Measurements from ENCODE around the gene VAPB. TPM values are rescaled to one million over a fixed set of nuclear protein-coding genes. Genes with fewer than 3 reads are reported as not detected.

Gene VAPB
- total RNA-seq, 2 donors from 2014 or later = 30.0 to 34.3 TPM

DNA sequence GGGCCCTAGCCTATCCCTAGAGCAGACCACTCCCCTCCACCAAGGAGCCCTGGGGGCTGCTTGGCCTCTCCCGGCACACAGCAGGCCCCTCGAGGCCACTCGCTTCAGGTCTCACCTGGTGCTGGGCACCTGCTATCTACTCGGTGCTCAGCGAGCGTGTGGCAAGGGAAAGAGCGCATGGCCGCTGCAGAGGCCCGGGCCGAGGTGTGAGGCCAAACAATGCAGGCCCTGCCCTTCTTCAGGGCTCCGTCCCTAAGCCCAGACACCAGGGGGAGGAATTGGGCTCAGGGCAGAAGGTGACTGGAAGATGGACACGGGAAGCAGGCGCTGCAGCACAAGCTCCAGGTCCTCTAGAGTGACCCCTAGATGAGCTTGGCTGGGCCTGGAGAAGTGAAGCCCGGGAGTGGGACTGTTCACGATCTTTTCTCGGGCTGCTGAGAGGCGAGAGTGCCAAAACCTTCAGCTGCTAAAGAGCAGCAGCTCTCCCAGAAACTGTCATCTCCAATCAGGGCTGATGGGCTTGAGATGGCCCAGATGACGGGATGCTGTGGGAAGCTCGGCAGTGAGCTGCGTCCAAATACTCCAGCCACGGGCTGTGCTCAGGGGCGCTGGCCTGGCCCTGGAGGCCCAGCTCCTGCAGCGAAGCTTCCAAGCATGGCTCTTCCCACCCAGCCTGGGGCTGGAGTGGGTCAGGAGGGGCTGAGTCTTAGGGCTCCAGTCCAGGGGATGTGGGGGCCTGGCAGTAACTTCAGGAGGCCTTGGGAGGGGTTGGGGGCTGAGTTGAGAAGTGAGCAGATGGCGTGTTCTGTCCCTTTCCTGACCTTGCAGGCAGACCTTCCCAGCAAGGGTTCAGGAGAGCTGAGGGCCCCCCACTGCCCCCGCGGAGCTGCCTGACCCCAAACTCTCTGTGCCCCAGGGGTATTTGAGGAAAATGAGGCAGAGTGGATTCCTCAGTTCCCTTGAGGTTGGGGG, 82.5 kb downstream of the VAPB start:
- Mint-ChIP-seq H3K9me3 (no peaks in the 10 kb centered on the region), H3K4me1 (ENCODE audit: low read depth in 2 of 2) (no peaks in the 10 kb centered on the region), H3K36me3 (no peaks in the 10 kb centered on the region), H3K27ac (no peak overlapping the region), H3K27me3 (peaks cover 0 to 3% of the 10 kb centered on the region in 2 donors), H3K4me3 (no peak overlapping the region)
- DNase-seq (ENCODE audit: low spot score) (no peak), ATAC-seq (no peak)

DNA sequence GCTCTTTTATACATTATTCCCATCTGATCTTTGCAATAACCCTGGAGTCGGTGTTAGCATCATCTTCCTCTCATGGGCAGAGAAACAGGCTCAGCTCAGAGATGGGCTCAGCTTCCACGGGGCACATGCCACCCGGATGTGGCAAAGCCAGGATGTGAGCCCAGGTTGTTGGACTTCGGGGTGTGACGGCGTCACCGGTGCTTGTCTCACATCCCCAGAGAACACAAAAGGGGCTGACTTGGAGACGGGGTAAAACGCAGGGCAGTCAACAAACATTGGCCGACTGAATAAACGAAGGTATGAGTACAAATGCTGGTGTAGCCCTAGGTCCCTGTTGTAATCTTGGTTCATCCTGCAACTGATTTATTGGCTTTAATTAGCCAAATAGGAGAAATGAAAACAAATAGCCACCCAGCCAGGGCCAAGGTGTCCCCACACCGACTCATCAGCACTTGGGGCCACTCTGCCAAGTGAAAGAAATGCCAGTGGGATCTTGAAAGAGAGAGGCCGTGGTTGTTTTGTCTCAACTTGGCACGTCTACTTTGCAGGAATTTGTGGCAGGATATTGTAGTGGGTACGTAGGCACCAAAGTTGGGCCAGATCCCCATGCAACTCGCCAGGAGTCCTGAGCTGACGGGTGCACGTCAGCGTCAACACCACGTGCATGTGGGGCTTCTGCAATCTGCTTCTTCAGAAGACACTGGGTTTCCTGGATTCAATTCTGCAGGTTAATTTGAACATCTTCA, 83.4 kb downstream of the VAPB start:
- no peaks in the 10 kb centered on the region for H3K36me3 Mint-ChIP-seq
- H3K4me1 Mint-ChIP-seq (ENCODE audit: low read depth in 2 of 2) = no peaks in the 10 kb centered on the region
- no peaks in the 10 kb centered on the region for H3K9me3 Mint-ChIP-seq
- peaks cover 0 to 2% of the 10 kb centered on the region in 2 donors for H3K27me3 Mint-ChIP-seq
- no peak for ATAC-seq
- no peak overlapping the region for H3K27ac Mint-ChIP-seq
- H3K4me3 Mint-ChIP-seq = no peak overlapping the region
- no peak for DNase-seq (ENCODE audit: low spot score)

DNA sequence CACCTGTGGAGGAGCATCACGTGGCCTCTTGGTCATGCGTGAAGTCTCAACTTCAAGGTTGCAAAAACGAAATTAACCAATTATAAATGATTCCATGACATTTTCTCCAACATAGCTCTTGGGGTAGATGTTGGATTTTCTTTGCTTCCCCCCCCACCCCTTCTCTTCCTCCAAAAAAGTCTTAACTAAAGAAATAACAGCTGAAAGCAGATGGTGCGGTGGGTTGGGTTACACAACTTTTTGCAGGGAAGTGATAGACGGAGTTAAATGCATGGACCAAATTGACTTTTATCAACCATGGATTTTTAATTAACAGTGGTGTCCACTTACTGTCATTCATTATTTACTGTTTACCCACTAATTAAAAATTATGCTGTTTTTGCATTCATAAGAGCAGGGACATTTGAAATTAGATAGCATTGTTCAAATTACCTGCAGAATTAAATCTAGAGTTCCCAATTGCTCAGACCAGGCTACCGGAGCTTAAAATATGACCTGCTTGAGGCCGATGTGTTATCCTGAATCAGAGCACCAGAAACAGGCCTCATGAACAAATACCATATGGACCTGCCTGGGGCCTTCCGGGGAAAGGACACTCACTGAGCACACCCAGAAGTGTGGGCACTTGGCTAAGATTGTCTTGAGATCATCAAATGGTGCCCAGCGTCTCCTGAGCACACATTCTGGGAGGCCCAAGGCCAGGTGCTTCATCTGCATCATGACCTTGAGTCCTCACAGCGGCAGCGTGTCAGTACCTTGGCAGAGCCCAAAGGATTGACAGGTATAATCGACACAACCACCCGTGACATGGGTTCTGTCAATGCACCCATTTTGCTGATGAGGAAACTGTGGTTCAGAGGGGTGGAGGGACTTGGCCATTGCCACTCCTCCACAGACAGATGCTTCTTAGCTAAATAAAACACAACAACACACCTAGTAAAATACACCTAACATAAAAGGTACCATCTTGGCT, 84.7 kb downstream of the VAPB start:
- Mint-ChIP-seq H3K4me3 (no peak overlapping the region), H3K4me1 (ENCODE audit: low read depth in 2 of 2) (no peaks in the 10 kb centered on the region), H3K9me3 (no peaks in the 10 kb centered on the region), H3K27me3 (peaks cover 0 to 2% of the 10 kb centered on the region in 2 donors), H3K36me3 (no peaks in the 10 kb centered on the region), H3K27ac (no peak overlapping the region)
- DNase-seq (ENCODE audit: low spot score) = no peak
- no peak for ATAC-seq

DNA sequence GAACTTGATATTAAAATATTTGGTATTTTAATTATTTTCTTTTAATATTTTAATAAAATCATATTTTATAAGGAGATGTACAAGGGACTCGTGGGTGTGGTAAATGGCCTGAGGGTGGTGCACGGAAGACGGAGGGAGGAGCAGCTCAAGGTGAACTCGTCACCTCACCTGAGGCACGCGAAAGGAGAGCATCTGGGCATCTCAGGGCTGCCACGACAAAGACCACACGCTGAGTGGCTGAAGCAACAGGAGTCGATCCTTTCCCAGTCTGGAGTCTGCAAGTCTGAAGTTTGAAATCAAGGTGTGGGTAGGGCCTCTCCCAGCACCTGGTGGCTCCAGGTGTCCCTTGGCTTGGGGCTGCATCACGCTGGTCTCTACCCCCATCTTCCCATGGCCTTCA, 86.4 kb downstream of the VAPB start:
- ATAC-seq (no peak), DNase-seq (ENCODE audit: low spot score) (no peak)
- Mint-ChIP-seq H3K36me3 (no peaks in the 10 kb centered on the region), H3K4me3 (no peak overlapping the region), H3K27me3 (no peaks in the 10 kb centered on the region), H3K4me1 (ENCODE audit: low read depth in 2 of 2) (no peaks in the 10 kb centered on the region), H3K27ac (no peak overlapping the region), H3K9me3 (no peaks in the 10 kb centered on the region)

DNA sequence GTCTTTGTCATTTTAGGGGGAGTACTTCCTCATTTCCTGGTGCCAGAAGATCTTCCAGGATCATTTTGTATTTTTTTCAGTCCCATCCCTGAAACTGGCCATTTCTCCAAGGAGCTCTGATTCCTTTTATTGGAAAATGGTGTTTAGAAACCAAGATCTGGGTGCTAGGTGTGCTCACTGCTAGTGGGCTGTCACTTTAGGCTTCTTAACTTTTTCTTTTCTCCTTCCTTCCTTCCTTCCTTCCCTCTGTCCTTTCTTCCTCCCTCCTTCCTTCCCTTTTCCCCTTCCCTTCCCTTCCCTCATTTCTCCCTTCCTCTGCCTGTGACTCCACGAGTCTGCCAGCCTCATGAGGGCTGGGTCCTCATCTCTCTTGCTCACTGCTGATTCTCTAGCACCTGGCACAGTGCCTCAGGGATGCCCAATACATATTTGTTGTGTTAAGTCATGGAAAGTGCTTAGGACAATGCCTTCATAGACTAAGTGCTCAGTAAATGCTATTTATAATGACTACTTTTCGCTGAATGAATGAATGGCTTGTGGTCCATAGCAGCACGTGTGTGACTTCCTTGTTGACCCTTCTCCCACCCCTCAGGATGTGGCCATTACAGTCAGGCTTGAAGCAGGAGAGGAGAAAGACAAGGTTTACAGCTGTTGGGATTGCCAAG, 89.2 kb downstream of the VAPB start:
- no peak overlapping the region for H3K27ac Mint-ChIP-seq

DNA sequence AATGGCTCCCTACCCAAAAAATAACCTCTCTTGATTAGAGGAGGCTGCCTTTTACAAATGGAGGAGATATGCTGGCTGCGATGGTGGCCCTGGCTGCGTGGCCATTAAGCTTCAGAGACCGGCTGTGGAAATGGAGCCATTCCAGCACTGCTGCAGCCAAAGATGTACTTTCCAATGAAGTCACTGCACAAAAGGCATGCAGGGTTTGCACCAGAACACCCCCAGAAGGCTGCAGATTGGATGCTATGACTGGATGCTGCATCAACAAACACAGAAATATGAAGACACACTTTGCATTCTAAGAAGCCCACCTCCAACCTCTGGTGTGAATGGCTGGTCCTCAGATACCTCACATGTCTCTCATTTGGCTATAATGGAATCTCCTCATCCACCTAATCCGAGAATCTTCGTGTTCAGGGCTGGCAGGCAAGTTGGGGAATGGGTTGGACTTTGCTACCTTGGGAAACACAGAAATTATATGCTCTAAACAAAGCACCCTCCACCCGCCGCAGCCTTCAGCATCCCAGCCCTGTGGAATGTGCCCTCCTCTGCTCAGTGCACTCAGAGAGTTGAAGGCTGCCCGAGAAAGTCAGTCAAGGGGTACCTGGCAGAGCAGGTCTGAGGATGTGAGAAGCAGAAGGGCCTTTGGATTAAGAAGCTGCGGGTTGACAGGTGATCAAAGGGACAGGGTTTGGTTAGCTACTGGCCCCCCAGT, 90.9 kb downstream of the VAPB start:
- H3K9me3 Mint-ChIP-seq = no peaks in the 10 kb centered on the region
- H3K27me3 Mint-ChIP-seq = peaks cover 0 to 8% of the 10 kb centered on the region in 2 donors
- H3K36me3 Mint-ChIP-seq = no peaks in the 10 kb centered on the region
- ATAC-seq (no peak), DNase-seq (ENCODE audit: low spot score) (no peak)
- H3K4me3 Mint-ChIP-seq = no peak overlapping the region
- H3K4me1 Mint-ChIP-seq (ENCODE audit: low read depth in 2 of 2) = peaks cover 0 to 2% of the 10 kb centered on the region in 2 donors
- H3K27ac Mint-ChIP-seq = no peak overlapping the region

More for the DNA sequence above, 89.2 kb downstream of the VAPB start:
- Mint-ChIP-seq H3K4me1 (ENCODE audit: low read depth in 2 of 2) (peaks cover 0 to 2% of the 10 kb centered on the region in 2 donors), H3K4me3 (no peak overlapping the region), H3K36me3 (no peaks in the 10 kb centered on the region), H3K27me3 (peaks cover 0 to 8% of the 10 kb centered on the region in 2 donors), H3K9me3 (no peaks in the 10 kb centered on the region)
- ATAC-seq = no peak
- no peak for DNase-seq (ENCODE audit: low spot score)

DNA sequence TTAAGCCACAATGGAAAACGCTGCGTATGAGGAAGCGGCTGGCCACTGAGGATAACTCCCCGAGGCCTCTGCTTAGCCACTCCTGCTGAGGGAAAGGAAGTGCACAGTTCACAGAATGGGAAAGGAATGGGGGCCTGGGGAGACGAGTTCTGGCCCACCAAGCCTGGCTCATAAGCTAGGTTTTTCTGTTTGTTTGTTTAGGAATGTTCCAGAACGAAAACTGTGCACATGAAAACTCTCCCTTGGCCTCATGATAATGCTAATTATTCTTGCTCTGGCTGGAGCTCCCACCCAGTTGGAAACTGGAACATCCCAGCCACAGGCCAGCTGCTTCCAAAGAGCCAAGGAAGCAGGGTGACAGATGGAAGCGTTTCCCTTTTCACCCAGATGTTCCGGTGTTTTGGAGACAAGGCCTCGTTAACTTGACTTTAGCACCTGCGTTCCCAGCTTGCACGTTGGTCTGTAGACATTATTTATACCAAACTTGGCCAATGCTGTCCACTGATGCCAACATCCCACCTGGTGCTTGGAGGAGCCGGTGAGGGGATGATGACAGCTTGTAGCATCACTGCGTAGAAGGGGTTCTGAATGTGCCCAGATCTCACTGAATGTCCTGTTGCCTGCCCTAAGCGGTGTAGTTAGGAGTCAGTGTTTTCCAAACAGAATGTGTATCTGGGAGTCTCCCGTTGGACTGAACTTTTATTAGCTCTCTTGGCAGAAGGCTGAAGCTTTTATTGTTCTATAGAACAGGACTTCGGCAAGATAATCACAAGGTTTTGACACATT, 91.7 kb downstream of the VAPB start:
- H3K9me3 Mint-ChIP-seq = no peaks in the 10 kb centered on the region
- no peak for DNase-seq (ENCODE audit: low spot score)
- H3K27me3 Mint-ChIP-seq = peaks cover 0 to 8% of the 10 kb centered on the region in 2 donors
- H3K36me3 Mint-ChIP-seq = peaks cover 4% of the 10 kb centered on the region
- no peak for ATAC-seq
- H3K27ac Mint-ChIP-seq = no peak overlapping the region
- no peak overlapping the region for H3K4me3 Mint-ChIP-seq
- peaks cover 0 to 2% of the 10 kb centered on the region in 2 donors for H3K4me1 Mint-ChIP-seq (ENCODE audit: low read depth in 2 of 2)

DNA sequence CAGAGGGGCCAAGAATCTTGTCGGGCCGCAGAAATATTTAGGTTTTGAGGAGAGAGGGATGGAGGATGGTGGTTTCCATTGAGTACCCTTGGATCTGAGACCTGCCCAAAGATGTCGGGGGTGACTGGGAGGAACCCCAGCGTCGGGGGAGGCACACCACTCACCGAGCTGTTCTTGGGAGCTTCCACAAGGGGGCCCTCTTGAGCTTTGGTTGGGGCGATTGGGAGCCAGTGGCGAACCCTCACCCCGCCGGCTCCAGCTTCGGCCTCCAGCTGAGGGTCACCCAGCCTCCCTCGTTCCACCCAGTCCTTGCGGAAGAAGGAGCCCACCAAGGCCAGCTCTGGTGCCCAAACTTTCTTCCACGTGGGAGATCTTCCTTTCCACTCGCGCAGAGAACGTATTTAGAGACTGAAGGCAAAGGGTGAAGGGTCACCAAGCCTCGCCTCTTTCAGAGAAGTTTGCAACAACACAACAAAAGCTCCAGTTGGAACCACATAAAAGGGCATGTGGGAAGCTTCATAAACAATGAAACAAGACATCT, 92.5 kb downstream of the VAPB start:
- peaks cover 8 to 13% of the 10 kb centered on the region in 2 donors for H3K27me3 Mint-ChIP-seq
- H3K4me3 Mint-ChIP-seq = no peak overlapping the region
- H3K27ac Mint-ChIP-seq = no peak overlapping the region
- peaks cover 5% of the 10 kb centered on the region for H3K9me3 Mint-ChIP-seq
- DNase-seq (ENCODE audit: low spot score) = no peak
- H3K4me1 Mint-ChIP-seq (ENCODE audit: low read depth in 2 of 2) = peaks cover 0 to 2% of the 10 kb centered on the region in 2 donors
- H3K36me3 Mint-ChIP-seq = peaks cover 12% of the 10 kb centered on the region
- ATAC-seq = peak in 1 of 2 donors; percentile 44

DNA sequence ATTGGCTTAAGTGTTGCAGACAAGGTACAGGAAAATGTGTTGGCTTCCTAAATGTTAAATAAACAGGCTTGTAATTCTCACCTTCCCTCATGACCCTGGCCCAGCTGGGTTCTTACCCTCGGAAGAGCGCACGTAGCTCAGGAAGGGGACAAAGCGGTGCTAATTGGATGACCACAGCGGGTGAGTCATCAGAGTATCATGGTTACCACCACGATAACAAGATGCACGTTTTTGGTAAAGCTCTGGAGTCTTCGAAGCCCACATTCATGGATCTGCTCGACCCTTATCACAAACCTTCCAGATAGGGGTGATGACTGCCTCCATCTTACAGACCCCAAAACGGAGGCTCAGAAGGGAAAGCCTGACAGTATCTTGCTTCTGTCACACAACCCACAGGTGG, 93.4 kb downstream of the VAPB start:
- DNase-seq (ENCODE audit: low spot score) (no peak), ATAC-seq (no peak)
- peaks cover 5% of the 10 kb centered on the region for H3K9me3 Mint-ChIP-seq
- no peak overlapping the region for H3K27ac Mint-ChIP-seq
- no peak overlapping the region for H3K4me3 Mint-ChIP-seq
- H3K36me3 Mint-ChIP-seq = peaks cover 13% of the 10 kb centered on the region
- H3K4me1 Mint-ChIP-seq (ENCODE audit: low read depth in 2 of 2) = peaks cover 0 to 2% of the 10 kb centered on the region in 2 donors
- H3K27me3 Mint-ChIP-seq = peaks cover 8 to 13% of the 10 kb centered on the region in 2 donors

DNA sequence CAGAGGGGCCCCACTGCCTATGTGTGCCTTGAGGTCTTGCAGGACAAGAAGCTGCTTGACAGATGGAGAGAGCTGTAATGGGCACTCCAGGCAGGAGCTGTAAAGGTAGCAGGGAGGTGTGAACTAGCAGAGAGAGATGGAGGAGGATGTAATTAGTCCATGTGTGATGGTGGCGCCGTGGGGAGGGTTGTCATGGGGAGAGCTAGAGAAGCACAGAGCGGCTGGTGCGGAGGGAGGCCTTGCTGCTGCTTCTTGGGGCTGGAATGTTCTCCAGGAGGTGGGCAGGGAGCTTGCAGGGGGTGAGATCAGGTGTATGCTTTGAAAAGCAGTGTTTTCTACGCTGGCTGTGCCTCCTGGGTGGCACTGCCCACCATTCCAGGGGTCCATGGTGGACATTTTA, 94.0 kb downstream of the VAPB start:
- Mint-ChIP-seq H3K9me3 (peaks cover 5% of the 10 kb centered on the region), H3K27me3 (peaks cover 8 to 13% of the 10 kb centered on the region in 2 donors), H3K4me1 (ENCODE audit: low read depth in 2 of 2) (peaks cover 0 to 2% of the 10 kb centered on the region in 2 donors), H3K36me3 (peaks cover 13% of the 10 kb centered on the region), H3K4me3 (no peak overlapping the region), H3K27ac (no peak overlapping the region)
- DNase-seq (ENCODE audit: low spot score) (no peak), ATAC-seq (no peak)

DNA sequence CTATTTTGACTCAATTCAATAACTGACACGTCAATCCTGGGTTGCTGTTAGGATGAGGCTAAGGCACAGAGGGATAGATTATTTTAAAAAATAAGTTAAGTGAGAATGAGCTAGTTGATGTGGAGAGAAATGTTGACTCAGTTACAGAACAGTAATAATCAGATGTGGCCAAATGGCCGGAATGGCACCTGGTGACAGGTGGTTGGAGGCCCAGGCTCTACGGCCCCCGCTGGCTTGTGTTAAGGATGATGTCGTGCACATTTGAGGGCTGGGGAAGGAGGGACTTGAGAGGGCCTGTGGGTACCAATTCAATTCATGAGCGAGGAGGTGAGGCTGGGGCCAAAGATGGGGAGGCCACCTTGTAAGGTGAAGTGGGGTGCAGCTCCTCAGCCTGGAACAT, 94.4 kb downstream of the VAPB start:
- H3K4me3 Mint-ChIP-seq = no peak overlapping the region
- H3K27me3 Mint-ChIP-seq = peaks cover 10 to 13% of the 10 kb centered on the region in 2 donors
- no peak overlapping the region for H3K27ac Mint-ChIP-seq
- no peak for ATAC-seq
- no peak for DNase-seq (ENCODE audit: low spot score)
- H3K4me1 Mint-ChIP-seq (ENCODE audit: low read depth in 2 of 2) = peaks cover 0 to 2% of the 10 kb centered on the region in 2 donors
- H3K36me3 Mint-ChIP-seq = peaks cover 14% of the 10 kb centered on the region
- H3K9me3 Mint-ChIP-seq = peaks cover 5% of the 10 kb centered on the region

All from natural killer cell treated with Interleukin-12 subunit alpha and Interleukin-12 subunit beta and Interleukin-15 and Interleukin-18, amount 100 ng/mL, for 72 hours (primary cell).